IPS-18a (cell line): Measurements from ENCODE around the gene CACNA1C.

Experiments
- H3K27ac ChIP-seq: one replicate; pipeline ENCODE4 v1.5.1; 2013; ENCODE audit warnings: low read length
- H3K27me3 ChIP-seq: one replicate; pipeline ENCODE4 v1.6.1; 2013; ENCODE audit warnings: mild to moderate bottlenecking, low read length; ENCODE audit not compliant: control insufficient read depth, insufficient read depth
- H3K36me3 ChIP-seq: one replicate; pipeline ENCODE4 v1.6.1; 2013; ENCODE audit warnings: low read depth, low read length; ENCODE audit not compliant: control insufficient read depth
- H3K4me1 ChIP-seq: one replicate; pipeline ENCODE4 v1.6.1; 2013; ENCODE audit warnings: low read depth, low read length; ENCODE audit not compliant: control insufficient read depth
- H3K4me3 ChIP-seq: one replicate; pipeline ENCODE4 v1.5.1; 2013; ENCODE audit warnings: low read length
- H3K9ac ChIP-seq: one replicate; pipeline ENCODE4 v1.6.1; 2013; ENCODE audit warnings: mild to moderate bottlenecking, low read length, moderate library complexity
- H3K9me3 ChIP-seq: one replicate; pipeline ENCODE4 v1.6.1; 2013; ENCODE audit warnings: low read depth, low read length; ENCODE audit not compliant: control insufficient read depth

Gene CACNA1C

GRCh38 chr12:2479851-2480535 is 427.2 kb downstream of the CACNA1C start:
- Histone ChIP-seq H3K9me3 (no peaks in the 10 kb centered on the region), H3K4me1 (no peaks in the 10 kb centered on the region), H3K27ac (no peak overlapping the region), H3K9ac (no peak overlapping the region), H3K27me3 (no peaks in the 10 kb centered on the region), H3K36me3 (no peaks in the 10 kb centered on the region), H3K4me3 (no peak overlapping the region)

GRCh38 chr12:2481346-2481745 is 428.6 kb downstream of the CACNA1C start:
- H3K27ac ChIP-seq = no peak overlapping the region

DNA sequence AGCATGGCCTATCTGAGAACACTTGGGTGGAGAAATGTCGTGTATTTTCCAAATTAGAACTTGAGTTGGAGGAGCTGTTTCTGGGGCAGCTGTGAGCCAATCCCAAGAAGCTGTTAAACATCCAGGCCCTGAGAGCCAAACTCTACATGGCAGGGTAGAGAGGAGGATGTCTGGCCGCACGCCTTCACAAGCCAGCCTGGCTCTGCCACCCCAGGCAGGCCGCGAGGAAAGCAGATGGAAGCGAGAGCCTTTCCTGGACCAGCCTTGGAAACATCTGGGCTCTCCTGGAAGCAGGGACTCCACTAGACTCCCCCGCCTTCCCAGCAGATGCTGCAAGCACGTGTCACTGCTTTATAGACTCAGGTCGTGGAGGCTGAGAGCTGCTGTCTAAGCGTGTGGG is 429.2 kb downstream of the CACNA1C start:
- Histone ChIP-seq H3K9ac (no peak overlapping the region), H3K9me3 (no peaks in the 10 kb centered on the region), H3K27ac (no peak overlapping the region), H3K36me3 (no peaks in the 10 kb centered on the region), H3K4me1 (no peaks in the 10 kb centered on the region), H3K27me3 (no peaks in the 10 kb centered on the region), H3K4me3 (no peak overlapping the region)

More at GRCh38 chr12:2481346-2481745, 428.6 kb downstream of the CACNA1C start:
- H3K36me3 ChIP-seq = no peaks in the 10 kb centered on the region
- H3K4me1 ChIP-seq = no peaks in the 10 kb centered on the region
- no peaks in the 10 kb centered on the region for H3K9me3 ChIP-seq
- no peak overlapping the region for H3K9ac ChIP-seq
- no peaks in the 10 kb centered on the region for H3K27me3 ChIP-seq
- H3K4me3 ChIP-seq = no peak overlapping the region

GRCh38 chr12:2482938-2483660 is 430.3 kb downstream of the CACNA1C start:
- Histone ChIP-seq H3K9me3 (no peaks in the 10 kb centered on the region), H3K4me1 (no peaks in the 10 kb centered on the region), H3K36me3 (no peaks in the 10 kb centered on the region), H3K27ac (no peak overlapping the region), H3K9ac (no peak overlapping the region), H3K4me3 (no peak overlapping the region), H3K27me3 (no peaks in the 10 kb centered on the region)

DNA sequence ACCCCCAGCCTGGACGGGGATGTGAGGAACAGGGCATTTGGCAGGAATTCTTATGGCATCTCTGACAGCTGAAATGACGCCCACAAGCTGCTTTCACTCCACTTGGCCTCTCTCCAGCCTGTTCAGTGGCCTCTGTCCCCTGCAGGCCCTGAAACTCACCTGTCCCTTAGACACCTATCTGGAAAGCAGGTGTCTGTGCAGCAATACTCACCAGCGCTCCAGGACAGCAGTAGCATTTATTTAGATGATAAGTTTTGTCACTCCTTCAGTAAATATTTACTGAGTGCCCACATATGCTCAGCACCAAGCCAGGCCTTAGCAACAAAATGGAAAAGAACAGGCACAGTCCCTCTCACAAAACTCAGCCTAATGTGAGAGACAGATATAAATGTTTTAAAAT is 430.9 kb downstream of the CACNA1C start:
- no peak overlapping the region for H3K9ac ChIP-seq
- no peaks in the 10 kb centered on the region for H3K27me3 ChIP-seq
- no peaks in the 10 kb centered on the region for H3K9me3 ChIP-seq
- no peaks in the 10 kb centered on the region for H3K36me3 ChIP-seq
- no peak overlapping the region for H3K4me3 ChIP-seq
- no peak overlapping the region for H3K27ac ChIP-seq
- H3K4me1 ChIP-seq = no peaks in the 10 kb centered on the region

- no peaks in the 10 kb centered on the region for H3K36me3 ChIP-seq
- H3K4me3 ChIP-seq = no peak overlapping the region
- no peak overlapping the region for H3K9ac ChIP-seq
- H3K9me3 ChIP-seq = no peaks in the 10 kb centered on the region
- no peaks in the 10 kb centered on the region for H3K27me3 ChIP-seq
- H3K4me1 ChIP-seq = no peaks in the 10 kb centered on the region
- no peak overlapping the region for H3K27ac ChIP-seq
These were observed 431.5 kb downstream of the CACNA1C start for GRCh38 chr12:2484141-2484776.

GRCh38 chr12:2485681-2486080 is 432.9 kb downstream of the CACNA1C start:
- Histone ChIP-seq H3K4me3 (no peak overlapping the region), H3K27ac (no peak overlapping the region), H3K27me3 (no peaks in the 10 kb centered on the region), H3K9me3 (no peaks in the 10 kb centered on the region), H3K9ac (no peak overlapping the region), H3K4me1 (no peaks in the 10 kb centered on the region), H3K36me3 (no peaks in the 10 kb centered on the region)

DNA sequence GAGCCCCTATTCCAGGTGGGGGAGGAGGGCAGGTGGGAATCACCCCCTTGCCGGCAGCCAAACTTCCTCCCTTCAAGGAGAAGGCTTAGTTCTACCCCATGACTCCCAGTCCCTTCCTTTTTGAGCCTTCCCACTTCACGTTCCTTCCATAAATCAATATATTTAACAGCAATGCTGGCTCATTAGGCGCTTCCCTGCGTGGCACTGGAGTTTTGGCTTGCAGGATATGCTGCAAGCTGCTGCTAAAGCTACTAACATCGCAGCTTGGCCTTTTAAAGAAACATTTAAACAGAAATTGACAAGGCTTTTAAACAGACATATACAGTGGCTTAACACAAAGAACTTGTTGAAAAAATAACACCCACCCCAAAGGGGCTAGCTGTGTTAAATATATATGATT is 434.0 kb downstream of the CACNA1C start:
- no peak overlapping the region for H3K9ac ChIP-seq

DNA sequence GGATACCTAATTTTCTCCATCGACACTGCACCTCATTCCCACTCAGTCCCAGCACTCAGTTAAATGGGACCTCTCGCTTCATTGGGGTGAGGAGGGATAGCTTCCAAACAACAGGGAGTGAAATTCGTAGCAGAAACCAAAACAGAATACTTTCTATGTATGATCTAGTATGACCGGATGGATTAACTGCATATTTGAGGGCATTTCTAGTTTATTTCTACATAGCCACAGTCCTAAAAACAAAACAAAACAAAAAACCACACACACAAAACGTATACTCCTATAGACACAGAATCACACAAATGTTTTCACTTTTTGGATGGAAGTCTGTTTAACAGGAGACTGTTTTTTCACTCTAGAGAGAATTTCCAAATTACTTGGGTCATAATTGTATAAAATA is 434.5 kb downstream of the CACNA1C start:
- Histone ChIP-seq H3K9me3 (no peaks in the 10 kb centered on the region), H3K27ac (no peak overlapping the region), H3K9ac (no peak overlapping the region), H3K36me3 (no peaks in the 10 kb centered on the region), H3K4me3 (no peak overlapping the region), H3K4me1 (no peaks in the 10 kb centered on the region), H3K27me3 (no peaks in the 10 kb centered on the region)

More for the DNA sequence above, 434.0 kb downstream of the CACNA1C start:
- no peak overlapping the region for H3K27ac ChIP-seq
- no peak overlapping the region for H3K4me3 ChIP-seq
- H3K4me1 ChIP-seq = no peaks in the 10 kb centered on the region
- H3K36me3 ChIP-seq = no peaks in the 10 kb centered on the region
- no peaks in the 10 kb centered on the region for H3K27me3 ChIP-seq
- H3K9me3 ChIP-seq = no peaks in the 10 kb centered on the region

GRCh38 chr12:2488131-2488530 is 435.3 kb downstream of the CACNA1C start:
- Histone ChIP-seq H3K4me3 (no peak overlapping the region), H3K36me3 (no peaks in the 10 kb centered on the region), H3K9ac (no peak overlapping the region), H3K27ac (no peak overlapping the region), H3K27me3 (no peaks in the 10 kb centered on the region), H3K4me1 (no peaks in the 10 kb centered on the region), H3K9me3 (no peaks in the 10 kb centered on the region)

- Histone ChIP-seq H3K9ac (no peak overlapping the region), H3K36me3 (no peaks in the 10 kb centered on the region), H3K4me1 (no peaks in the 10 kb centered on the region), H3K27me3 (no peaks in the 10 kb centered on the region), H3K9me3 (no peaks in the 10 kb centered on the region), H3K27ac (no peak overlapping the region), H3K4me3 (no peak overlapping the region)
These were observed 435.8 kb downstream of the CACNA1C start for GRCh38 chr12:2488596-2488995.
